Measurements from ENCODE around the gene RPL10A.
"Not testable (repeated sequence)": the region's sequence is repeated elsewhere in the genome, so short reads cannot be mapped to it uniquely, and the experiment has no call there.

Gene RPL10A

GRCh38 chr6:35511562-35511941 is 43.4 kb downstream of the RPL10A start:
- DNase-seq (ENCODE audit: low read depth in 2 of 2) = no peak

GRCh38 chr6:35512006-35512405 is 43.8 kb downstream of the RPL10A start:
- DNase-seq (ENCODE audit: low read depth in 2 of 2) = no peak

GRCh38 chr6:35512740-35513139 is 44.5 kb downstream of the RPL10A start, which contains the start of gene TULP1:
TSS of gene TULP1 (minus strand) at chr6:35512896. CDS start at chr6:35512858, 38 bp downstream.
- DNase-seq (ENCODE audit: low read depth in 2 of 2) = no peak

- no peak for DNase-seq (ENCODE audit: low read depth in 2 of 2)
Measured at GRCh38 chr6:35514587-35514986, 46.4 kb downstream of the RPL10A start.

GRCh38 chr6:35515939-35516338 is 47.7 kb downstream of the RPL10A start:
- not testable (repeated sequence) for DNase-seq (ENCODE audit: low read depth in 2 of 2)

- no peak for DNase-seq (ENCODE audit: low read depth in 2 of 2)
Measured at GRCh38 chr6:35516712-35517111, 48.5 kb downstream of the RPL10A start.

GRCh38 chr6:35517978-35518377 is 49.8 kb downstream of the RPL10A start:
- not testable (repeated sequence) for DNase-seq (ENCODE audit: low read depth in 2 of 2)

GRCh38 chr6:35518566-35519312 is 50.5 kb downstream of the RPL10A start:
- DNase-seq (ENCODE audit: low read depth in 2 of 2) = no peak

GRCh38 chr6:35519313-35520015 is 51.3 kb downstream of the RPL10A start:
- DNase-seq (ENCODE audit: low read depth in 2 of 2) = no peak

All from stimulated activated CD8-positive, alpha-beta memory T cell treated with anti-CD3 and anti-CD28 coated beads, Interleukin-7, amount 100 ng/mL, for 4 hours (primary cell).